GM18951 (cell line): Measurements from ENCODE around the gene FOXO6.

ENCODE experiments used
- POLR2A ChIP-seq: IDR thresholded peaks from 4 replicates; pipeline ENCODE4 v1.6.1; 2011; ENCODE audit warnings: mild to moderate bottlenecking; ENCODE audit not compliant: insufficient read length, insufficient read depth; ENCODE audit errors: extremely low read depth
- in situ Hi-C: fragments of 300-500 bp; cut with MboI; formaldehyde crosslinking; loops from one replicate; pipeline ENCODE4 v1.12.0; 2022; ENCODE audit warnings: low sequenced_read_pairs, mixed read lengths, inconsistent platforms; ENCODE audit not compliant: unreplicated experiment

FOXO6 gene

DNA sequence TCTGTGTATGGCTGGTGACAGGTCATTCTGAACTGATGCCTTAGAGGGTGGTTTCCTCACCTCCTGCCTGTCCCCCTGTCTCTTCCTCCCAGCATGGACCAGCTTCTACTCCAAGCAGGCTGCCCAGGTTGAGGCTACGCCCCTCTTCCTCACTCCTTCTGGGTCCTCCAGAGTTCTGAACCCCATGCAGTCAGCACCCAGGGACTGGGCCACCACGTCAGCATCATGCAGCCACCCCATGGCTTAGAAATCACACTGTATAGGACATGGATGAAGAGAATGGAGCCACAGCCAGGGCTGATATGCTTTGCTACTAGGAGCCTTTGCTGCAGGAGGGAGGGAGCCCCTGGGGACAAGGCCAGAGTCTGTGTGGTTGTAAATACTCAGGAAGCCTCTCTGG, 8.3 kb downstream of the FOXO6 start:
- in situ Hi-C loops, result no loop called here
- no peak for TF ChIP-seq POLR2A

DNA sequence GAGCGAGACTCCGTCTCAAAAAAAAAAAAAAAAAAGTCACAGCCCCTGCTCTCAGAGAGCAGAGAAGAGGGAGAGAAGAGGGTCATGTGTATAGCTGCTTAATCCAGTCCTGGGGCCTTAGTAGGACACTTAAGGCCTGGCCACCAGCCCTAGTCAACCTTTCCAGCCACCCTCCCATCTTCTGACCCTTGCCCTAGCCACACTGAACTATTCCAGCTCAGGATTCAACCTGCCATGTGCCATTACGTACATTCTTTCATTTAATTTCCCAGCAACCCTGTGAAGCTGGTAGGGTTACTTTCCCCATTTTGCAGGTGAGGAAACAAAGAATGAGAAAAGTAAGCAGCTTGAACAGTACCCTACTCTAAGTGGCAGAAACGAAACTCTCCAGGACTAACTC, 9.0 kb downstream of the FOXO6 start:
- no peak for TF ChIP-seq POLR2A
- in situ Hi-C loops, result no loop called here

DNA sequence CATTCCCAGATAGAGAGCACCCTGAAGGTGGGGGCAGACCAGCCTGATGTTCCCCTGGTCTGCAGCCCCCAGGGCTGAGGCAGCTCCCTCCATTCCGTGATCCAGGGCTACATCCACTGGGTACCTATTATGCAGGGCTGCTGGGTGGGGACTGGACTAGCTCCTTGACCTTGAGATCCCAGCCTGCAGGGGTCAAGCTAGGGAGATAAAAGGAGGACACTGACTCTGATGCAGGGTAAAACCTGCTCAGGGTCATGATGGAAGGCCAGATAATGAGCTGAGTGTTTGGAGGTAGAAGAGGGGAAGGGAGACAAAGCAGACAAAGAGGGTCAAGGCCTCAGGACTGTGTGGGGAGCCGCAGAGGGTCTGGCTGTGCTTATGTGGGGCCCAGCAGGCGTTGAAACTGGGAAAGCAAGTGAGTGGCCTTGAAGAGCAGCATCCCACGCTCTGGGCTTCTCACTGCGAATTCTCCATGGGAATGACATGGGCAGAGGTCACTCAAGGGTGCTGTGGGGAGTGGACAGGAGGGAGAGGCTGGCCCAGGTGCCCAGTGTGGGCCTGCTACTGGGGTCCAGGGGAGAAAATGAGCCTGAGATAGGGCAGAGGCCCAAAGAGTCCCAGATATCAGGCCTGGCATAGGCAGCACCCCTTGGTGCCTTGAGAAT, 9.7 kb downstream of the FOXO6 start:
- in situ Hi-C loops, result no loop called here
- no peak for TF ChIP-seq POLR2A

DNA sequence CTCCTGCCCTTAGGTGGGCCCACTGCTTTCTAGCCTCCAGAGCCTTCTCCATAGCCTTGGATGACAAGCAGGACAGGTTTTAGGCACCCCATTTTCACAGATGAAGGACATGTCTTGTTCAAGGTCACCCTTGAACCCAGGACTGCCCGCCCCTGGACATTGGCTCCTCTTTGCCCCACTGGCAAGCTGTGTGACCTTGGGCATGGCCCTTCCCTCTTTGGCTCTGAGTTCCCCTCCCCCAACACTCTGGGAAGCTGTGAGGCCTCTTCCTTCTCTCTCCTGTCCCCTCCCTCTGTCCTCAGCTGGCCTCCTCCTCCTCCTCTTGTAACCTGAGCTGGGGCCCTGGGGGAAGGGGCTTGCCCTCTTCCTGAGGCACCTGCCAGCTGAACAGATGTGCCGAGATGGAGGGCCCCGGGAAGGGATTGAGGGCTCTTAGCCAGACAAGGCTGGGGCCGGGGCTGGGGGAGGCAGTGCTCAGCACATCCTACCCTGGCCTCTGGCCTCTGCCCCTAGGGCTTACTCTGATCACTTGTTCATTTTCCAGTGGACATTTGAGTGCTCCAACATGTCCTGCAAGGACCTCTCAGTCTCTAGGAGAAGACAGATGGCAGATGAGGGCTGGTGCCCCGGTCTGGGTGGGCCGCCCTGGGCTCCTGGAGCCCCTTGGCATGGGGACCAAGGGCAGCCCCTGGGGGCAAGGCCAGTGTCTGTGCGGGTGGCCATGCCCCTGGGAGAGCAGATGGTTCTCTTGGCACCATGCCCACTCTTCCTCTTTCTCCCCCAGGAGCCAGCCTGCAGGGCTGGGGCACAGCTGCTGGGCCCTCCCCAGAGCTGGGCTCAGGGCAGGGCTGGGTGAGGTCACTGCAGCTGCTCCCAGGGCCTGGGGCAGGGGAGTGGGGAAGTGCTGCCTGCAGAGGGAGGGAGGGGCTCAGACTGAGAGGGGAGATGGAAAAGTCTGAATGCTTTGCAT, 10.7 kb downstream of the FOXO6 start:
- in situ Hi-C loops, result no loop called here
- no peak for TF ChIP-seq POLR2A

DNA sequence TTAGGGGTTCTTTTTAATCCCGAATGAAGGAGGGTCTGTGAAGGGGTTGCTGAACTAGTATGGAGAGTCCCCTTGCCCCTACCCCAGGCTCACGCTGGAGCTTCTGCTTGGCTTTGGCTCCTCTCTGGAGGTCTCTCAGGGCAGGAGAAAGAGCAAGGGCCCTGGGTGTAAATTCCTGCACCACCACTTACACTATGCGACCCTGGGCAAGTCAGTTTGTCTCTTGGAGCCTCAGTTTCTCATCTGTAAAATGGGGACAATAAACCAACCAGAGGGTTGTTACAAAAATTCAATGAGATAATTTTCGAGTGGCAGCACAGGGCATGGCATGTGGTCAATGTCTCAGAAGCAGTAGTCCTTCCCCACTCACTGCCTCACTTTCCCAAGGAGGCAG, 11.4 kb downstream of the FOXO6 start:
- in situ Hi-C loops, result no loop called here
- TF ChIP-seq POLR2A, result no peak

DNA sequence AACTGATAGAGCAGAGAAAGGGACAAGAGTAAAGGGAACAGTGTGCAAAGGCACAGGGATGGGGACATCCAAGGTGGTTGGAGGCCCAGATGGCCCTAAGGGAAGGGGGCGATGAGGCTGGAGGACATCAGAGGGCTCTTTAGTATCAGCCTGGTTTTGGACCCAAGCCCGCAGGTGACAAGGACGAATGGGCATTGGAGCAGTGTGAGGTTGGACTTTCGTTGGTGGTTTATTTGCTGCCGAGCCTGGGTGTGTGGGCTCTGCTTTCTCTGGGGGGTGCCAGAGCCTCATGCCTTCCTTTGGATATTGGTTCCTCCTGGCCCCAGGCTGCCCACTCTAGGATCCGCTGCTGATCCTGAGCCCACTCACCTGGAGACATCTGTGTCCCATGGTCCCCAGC, 12.1 kb downstream of the FOXO6 start:
- no peak for TF ChIP-seq POLR2A
- in situ Hi-C loops, result no loop called here

DNA sequence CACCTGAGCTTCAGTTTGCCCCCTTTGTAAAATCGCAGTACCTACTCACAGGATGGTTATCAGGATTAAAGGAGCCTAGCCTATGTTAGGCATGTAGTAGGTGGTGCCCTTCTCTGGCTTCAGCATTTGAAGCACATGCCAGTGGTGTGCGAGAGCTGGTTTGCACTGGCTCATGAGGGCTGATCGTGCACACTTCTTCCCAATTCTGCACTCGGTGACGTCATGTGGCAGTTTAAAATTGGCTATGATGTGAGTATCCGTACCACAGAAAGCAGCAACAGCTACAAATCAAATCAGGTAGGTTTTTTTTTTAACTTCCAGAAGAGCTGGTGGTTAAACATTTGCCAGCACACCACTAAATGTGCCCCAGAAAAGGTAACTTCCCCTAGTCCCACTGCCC, 13.5 kb downstream of the FOXO6 start:
- TF ChIP-seq POLR2A, result no peak
- in situ Hi-C loops, result no loop called here

DNA sequence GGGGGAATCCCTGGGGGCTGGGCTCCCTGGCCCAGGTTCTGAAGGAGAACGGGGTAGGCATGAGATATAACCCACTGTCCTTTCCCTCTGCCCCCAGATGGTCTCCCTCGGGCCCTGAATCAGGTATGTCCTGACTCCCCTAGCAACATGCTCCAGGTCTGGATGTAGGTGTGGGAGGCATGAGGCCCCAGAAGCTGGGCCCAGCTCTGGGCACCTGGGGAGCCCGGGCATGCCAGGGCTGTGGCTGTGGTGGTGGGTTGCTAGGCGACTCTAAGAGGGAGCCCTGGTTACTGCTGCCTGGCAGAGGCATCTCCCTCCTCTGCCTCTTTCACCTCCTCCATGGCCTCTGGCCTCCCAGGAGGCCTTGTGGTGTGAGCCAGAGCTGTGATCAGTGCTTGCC, 16.2 kb downstream of the FOXO6 start:
- TF ChIP-seq POLR2A, result no peak
- in situ Hi-C loops, result no loop called here

DNA sequence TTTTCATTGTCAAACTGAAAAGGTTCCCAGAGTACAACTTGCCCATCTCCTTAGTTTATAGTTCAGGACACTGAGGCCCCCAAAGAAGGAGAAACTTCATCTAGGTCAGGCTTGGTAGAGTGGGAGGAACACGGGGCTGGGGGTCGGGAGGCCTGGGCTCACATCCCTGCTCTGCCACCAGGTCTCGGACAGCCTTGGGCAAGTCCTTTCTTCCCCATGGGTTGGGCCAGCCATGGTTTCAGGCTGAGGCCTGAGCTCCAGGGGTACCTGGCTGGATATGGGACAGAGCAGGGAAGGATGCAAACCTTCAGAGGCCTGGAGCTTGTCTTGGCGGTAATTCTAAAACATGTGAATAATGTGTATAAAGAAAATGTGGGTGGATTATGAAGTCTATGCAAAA, 17.0 kb downstream of the FOXO6 start:
- in situ Hi-C loops, result no loop called here
- no peak for TF ChIP-seq POLR2A

DNA sequence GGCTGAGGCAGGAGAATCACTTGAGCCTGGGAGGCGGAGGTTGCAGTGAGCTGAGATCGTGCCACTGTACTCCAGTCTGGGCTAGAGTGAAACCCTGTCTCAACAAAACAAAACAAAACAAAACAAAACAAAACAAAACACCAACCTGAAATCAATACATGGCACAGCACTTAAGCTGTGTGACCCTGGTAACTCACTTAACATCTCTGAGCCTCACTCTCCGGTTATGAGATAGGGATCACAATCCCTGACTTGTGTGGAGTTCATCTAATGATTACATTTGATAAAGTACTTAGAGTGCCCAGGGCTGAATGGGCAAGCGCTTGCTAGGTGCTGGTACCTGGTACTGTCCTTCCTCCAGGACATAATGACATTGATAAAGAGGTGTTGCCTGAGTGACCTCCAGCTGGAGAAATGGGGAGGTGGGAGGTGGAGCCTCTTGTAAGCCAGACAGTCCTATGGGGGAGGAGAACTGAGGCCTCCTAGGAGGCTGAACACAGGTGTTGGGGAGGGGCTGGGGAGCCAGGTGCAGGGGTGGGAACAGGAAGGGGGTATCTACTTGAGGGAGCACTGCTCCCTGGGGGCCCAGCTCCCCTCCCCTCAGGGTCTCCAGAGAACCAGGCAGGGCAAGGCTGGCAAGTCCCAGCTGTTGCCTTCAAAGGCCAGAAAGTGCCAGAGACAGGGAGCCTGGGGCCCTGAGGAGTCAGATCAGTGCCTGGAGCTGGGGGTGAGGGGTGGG, 17.9 kb downstream of the FOXO6 start:
- no peak for TF ChIP-seq POLR2A
- in situ Hi-C loops, result no loop called here

DNA sequence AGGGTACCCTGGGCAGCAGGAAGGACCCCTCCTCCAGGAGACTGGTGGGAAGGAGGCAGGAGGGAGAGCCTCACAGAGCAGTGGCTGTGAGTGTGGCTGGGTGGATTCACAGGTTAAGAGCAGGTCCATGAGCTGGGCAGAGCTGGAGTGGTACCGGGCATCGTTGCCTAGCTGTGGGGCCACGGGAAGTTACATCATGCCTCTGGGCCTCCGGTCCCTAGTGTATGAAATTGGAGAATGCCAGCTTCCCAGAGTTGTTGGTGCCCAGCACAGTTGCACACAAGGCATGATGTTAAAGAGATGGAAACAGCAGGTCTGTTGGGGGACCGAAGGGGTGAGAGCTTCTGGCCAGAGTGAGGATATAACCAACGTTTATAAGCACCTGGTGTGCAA, 18.5 kb downstream of the FOXO6 start:
- in situ Hi-C loops, result no loop called here
- no peak for TF ChIP-seq POLR2A

DNA sequence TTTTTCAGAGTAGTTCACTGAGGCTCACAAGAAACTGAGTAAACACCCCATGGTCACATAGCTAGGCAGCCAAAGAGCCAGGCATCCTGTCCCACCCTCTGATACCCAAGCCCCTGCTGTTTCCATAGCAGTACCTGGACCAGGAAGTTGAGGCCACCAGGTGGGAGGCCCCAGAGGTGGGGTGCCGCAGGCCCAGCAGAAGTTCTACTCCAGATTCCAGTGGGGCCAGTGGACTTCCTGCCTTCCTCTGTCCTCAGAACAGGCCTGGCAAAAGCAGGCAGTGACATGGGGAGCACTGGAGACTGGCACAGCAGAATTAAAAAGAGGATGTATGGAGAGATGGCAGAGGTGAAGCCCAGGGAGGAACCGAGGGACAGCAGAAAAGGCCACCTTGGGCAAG, 19.0 kb downstream of the FOXO6 start:
- in situ Hi-C loops, result no loop called here
- TF ChIP-seq POLR2A, result no peak

DNA sequence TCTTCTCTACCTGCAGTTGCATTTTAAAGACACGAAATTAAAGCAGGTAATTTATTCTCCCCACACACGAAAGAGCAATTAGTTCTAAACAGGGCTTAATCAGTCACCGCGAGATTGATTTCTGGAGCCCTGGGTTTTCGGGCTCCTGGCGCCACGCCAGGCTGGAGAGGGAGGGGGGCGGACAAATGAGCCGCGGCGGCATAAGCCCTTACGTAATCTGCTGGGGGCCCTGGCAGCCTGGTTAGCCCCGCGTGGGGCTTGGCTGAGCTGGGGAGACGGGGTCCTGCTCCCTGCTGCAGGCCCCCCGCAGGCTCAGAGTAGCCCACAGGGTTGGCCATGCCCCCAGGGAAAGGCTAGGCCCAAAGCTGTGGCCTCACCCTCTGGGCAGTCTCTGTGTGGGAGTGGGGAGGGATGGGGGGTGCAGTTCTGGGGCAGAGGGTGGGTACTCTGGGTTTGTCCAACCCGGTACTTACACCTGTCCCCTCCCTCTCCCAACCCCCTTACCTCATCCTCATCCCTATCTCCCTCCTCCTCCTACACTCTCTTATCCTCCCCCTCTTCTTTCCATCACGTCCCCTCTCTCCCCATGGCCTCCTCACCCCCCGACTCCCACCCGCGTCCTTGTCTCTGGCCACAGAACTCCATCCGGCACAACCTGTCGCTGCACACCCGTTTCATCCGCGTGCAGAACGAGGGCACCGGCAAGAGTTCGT, 19.9 kb downstream of the FOXO6 start:
- TF ChIP-seq POLR2A, result no peak
- in situ Hi-C loops, result no loop called here
